OCI-LY7 (cell line): ENCODE results near the gene CIDEB. TPM values are rescaled to one million over a fixed set of nuclear protein-coding genes. Genes with fewer than 3 reads are reported as not detected.

ENCODE experiments used
- BruUV-seq: library from RNA; stranded (reverse); fragments of 400-500 nt; replicated peaks from 2 replicates; lab custom pipeline; 2021; lab: Mats Ljungman, UMichigan
- CTCF ChIA-PET: fragments of 300-600 bp; sonication (Branson Sonifier 250); formaldehyde crosslinking; loops from one replicate; lab custom pipeline; 2022; ENCODE audit warnings: antibody characterized with exemption; ENCODE audit not compliant: unreplicated experiment; lab: Charles Lee
- POLR2A ChIA-PET: fragments of 300-600 bp; sonication (Branson Sonifier 250); formaldehyde crosslinking; loops from one replicate; lab custom pipeline; 2022; ENCODE audit warnings: antibody characterized with exemption; lab: Charles Lee
- DNase-seq: peaks from one replicate; pipeline ENCODE4 v3.0.0-alpha.2; 2015; ENCODE audit warnings: low spot score
- H2AFZ ChIP-seq: fragments of 200-600 bp; sonication (generic), shearing (Covaris generic); 2 replicates; pipeline ENCODE4 v1.6.1; 2014; ENCODE audit warnings: mild to moderate bottlenecking, antibody characterized with exemption, low read length, moderate library complexity
- H3K27ac ChIP-seq: fragments of 200-600 bp; sonication (generic); 2 replicates; pipeline ENCODE4 v1.5.1; 2014; ENCODE audit warnings: mixed run types, low read depth, mild to moderate bottlenecking, moderate library complexity, low read length, inconsistent platforms; ENCODE audit not compliant: poor library complexity, severe bottlenecking
- H3K36me3 ChIP-seq: fragments of 200-600 bp; sonication (generic); 2 replicates; pipeline ENCODE4 v1.6.1; 2014; ENCODE audit warnings: mild to moderate bottlenecking, antibody characterized with exemption, low read length, moderate library complexity, mixed read lengths; ENCODE audit not compliant: insufficient read depth
- H3K4me1 ChIP-seq: fragments of 200-600 bp; sonication (generic); 2 replicates; pipeline ENCODE4 v1.5.1; 2014; ENCODE audit warnings: mild to moderate bottlenecking, low read length; ENCODE audit not compliant: insufficient read depth, poor library complexity, severe bottlenecking
- H3K4me2 ChIP-seq: fragments of 200-600 bp; sonication (generic); 2 replicates; pipeline ENCODE4 v1.6.1; 2014; ENCODE audit warnings: mild to moderate bottlenecking, low read length
- H3K4me3 ChIP-seq: fragments of 200-600 bp; sonication (generic); 2 replicates; pipeline ENCODE4 v1.5.1; 2014; ENCODE audit warnings: mild to moderate bottlenecking, low read depth, low read length; ENCODE audit not compliant: poor library complexity, severe bottlenecking
- H3K79me2 ChIP-seq: fragments of 200-600 bp; sonication (generic); 2 replicates; pipeline ENCODE4 v1.6.1; 2016; ENCODE audit warnings: low read depth, mild to moderate bottlenecking, low read length, moderate library complexity, mixed read lengths; ENCODE audit not compliant: insufficient read depth
- H3K9me2 ChIP-seq: fragments of 200-600 bp; sonication (generic); 2 replicates; pipeline ENCODE4 v1.6.1; 2016; ENCODE audit warnings: mild to moderate bottlenecking, low read length, mixed read lengths; ENCODE audit not compliant: insufficient read depth
- H3K9me3 ChIP-seq: fragments of 200-600 bp; sonication (generic); 2 replicates; pipeline ENCODE4 v1.6.1; 2014; ENCODE audit warnings: mild to moderate bottlenecking, mixed run types, low read length, mixed read lengths
- H4K20me1 ChIP-seq: fragments of 200-600 bp; sonication (generic); 2 replicates; pipeline ENCODE4 v1.6.1; 2014; ENCODE audit warnings: mild to moderate bottlenecking, antibody characterized with exemption, low read length, moderate library complexity, mixed read lengths; ENCODE audit not compliant: insufficient read depth
- CTCF ChIP-seq: fragments of 200-600 bp; sonication (generic); conservative IDR thresholded peaks from 2 replicates; pipeline ENCODE4 v1.5.1; 2014; ENCODE audit warnings: mild to moderate bottlenecking, antibody characterized with exemption, low read length, moderate library complexity, mixed read lengths
- EZH2phosphoT487 ChIP-seq: fragments of 200-600 bp; sonication (generic); IDR thresholded peaks from 2 replicates; pipeline ENCODE4 v1.6.1; 2018; ENCODE audit warnings: low read depth, borderline replicate concordance, mild to moderate bottlenecking, mixed run types, antibody characterized with exemption, low read length, moderate library complexity, mixed read lengths
- intact Hi-C: fragments of 100-400 bp; cut with micrococcal nuclease; formaldehyde crosslinking; loops from one replicate; pipeline ENCODE4 v1.10.0; 2022; ENCODE audit not compliant: unreplicated experiment
- total RNA-seq, 2 experiments: library from RNA; depleted of rRNA in 1 of 2; stranded (reverse); fragments of >200 nt in 1 of 2; shearing (Covaris generic) in 1 of 2; gene quantifications; 2 replicates each; pipeline ENCODE4 v1.2.3, GENCODE V29; 2014 to 2022

CIDEB gene
- total RNA-seq, 2 experiments from 2014 or later = 1.6 TPM; not detected in 1

- Histone ChIP-seq H3K4me2 (no peak overlapping the region), H3K4me3 (no peak overlapping the region), H3K9me3 (no peaks in the 10 kb centered on the region), H3K27ac (no peak overlapping the region), H3K79me2 (no peaks in the 10 kb centered on the region), H4K20me1 (no peaks in the 10 kb centered on the region), H3K4me1 (peaks cover 4% of the 10 kb centered on the region), H3K9me2 (no peaks in the 10 kb centered on the region), H3K36me3 (peaks cover 34% of the 10 kb centered on the region), H2AFZ (no peak overlapping the region)
- POLR2A ChIA-PET = interaction anchor here (1.2 kb wide), 1 partner anchor 50 kb away, joined by 7 read pairs; the partner anchor contains the start of gene TINF2
- TF ChIP-seq CTCF (no peak), EZH2phosphoT487 (no peak)
- intact Hi-C loops = no loop called here
- CTCF ChIA-PET = interaction anchor here (1.1 to 1.2 kb wide), 2 partner anchors 13 to 60 kb away, joined by 3 to 5 read pairs; partner anchors contain the start of gene GMPR2
- BruUV-seq = no TSS peak
- no peak for DNase-seq
Measured at GRCh38 chr14:24292118-24292807, 15.5 kb downstream of the CIDEB start.

- Histone ChIP-seq H4K20me1 (no peaks in the 10 kb centered on the region), H3K27ac (no peak overlapping the region), H3K9me3 (no peaks in the 10 kb centered on the region), H3K4me3 (no peak overlapping the region), H3K36me3 (peaks cover 34% of the 10 kb centered on the region), H3K79me2 (no peaks in the 10 kb centered on the region), H3K4me1 (no peaks in the 10 kb centered on the region), H3K4me2 (no peak overlapping the region), H2AFZ (no peak overlapping the region), H3K9me2 (no peaks in the 10 kb centered on the region)
- ChIA-PET POLR2A (no interaction called here), CTCF (interaction anchor here (1.2 kb wide), 1 partner anchor 12 kb away, joined by 5 read pairs; no protein-coding TSS in a partner anchor)
- no peak for DNase-seq
- intact Hi-C loops = no loop called here
- TF ChIP-seq CTCF (no peak), EZH2phosphoT487 (no peak)
- no TSS peak for BruUV-seq
Measured at GRCh38 chr14:24291446-24292117, 16.2 kb downstream of the CIDEB start.
